SIG-M5 (cell line): Measurements from ENCODE around the gene UQCR11.
"Not testable (repeated sequence)": the region's sequence is repeated elsewhere in the genome, so short reads cannot be mapped to it uniquely, and the experiment has no call there.

Experiments used
- DNase-seq: peaks from one replicate; lab custom pipeline; 2025; lab: John Stamatoyannopoulos, UW

Gene UQCR11

DNA sequence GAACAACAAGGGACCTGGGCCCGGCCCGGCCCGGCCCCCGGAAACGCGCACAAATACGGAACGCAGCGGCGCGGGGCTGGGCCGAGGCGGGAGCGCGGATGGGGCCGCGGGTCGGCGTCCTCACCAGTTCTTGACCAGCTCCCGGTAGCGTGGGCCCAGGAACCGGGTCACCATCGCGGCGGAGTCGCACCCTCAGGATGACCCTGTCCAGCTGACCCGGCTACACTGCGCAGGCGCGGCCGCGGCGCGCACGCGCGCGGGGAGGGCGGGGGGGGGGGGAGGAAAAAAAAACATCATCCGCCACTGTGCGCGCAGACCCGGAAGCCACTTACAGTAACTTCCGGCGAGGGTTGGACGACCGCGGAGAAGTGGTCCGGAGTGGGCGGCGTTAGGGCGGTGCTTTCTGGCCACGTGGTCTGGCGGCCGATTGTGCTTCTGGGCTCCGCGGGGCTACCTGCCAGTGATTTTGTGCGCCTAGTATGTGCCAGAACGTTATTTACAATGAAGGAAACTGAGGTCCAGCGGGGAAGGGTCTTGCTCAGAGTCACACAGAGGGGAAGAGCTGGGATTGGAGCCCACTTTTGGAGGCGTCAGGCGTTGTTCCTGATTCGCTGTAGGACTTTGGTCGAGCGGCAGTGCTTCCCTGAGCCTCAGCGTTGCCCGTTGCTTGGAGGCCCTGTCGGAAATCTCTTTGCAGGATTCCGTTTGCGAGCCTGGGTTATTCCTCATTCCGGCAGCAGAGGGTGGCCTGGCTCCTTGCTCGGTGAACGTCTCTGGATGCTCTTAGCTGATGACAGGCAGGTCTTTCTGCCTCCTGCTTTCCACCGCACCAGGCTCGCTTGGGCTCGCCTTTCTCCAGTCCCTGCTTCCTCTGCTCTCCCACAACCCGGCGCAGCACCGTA is at the start of gene UQCR11:
Gene UQCR11 (minus strand): TSS at position 227 of the 902 bp plus-strand sequence. CDS start 53 bp downstream, at position 174.
- DNase-seq = peak; percentile 83

DNA sequence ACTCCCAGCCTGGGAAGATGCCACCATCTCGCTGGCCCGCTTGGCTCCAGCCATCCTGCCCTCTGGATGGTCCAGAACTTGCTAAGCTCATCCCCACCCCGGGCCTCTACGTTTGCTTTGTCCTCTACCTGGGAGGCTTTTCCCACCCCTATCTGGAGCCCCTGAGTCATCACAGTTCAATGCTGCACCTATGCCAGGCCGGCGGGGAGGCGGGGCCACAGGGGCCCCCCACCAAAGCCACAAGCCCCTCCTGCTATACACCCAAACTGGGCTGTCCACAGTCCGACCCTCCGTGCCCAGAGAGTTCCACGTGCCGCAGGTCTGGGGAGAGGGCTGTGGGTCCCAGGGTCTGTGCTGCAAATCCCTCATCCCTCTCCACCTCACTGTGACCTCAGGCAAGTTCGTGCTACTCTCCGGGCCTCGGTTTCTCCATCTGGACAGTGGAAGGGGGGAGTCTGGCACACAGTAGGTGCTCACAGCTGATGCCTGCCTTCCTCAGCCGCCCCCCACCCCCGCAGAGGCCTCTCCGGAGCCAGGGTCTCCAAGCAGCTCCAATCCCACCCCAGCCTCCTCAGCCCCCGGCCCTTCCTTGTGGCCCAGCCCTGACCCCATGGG is 49.0 kb upstream of the UQCR11 start:
- no peak for DNase-seq

DNA sequence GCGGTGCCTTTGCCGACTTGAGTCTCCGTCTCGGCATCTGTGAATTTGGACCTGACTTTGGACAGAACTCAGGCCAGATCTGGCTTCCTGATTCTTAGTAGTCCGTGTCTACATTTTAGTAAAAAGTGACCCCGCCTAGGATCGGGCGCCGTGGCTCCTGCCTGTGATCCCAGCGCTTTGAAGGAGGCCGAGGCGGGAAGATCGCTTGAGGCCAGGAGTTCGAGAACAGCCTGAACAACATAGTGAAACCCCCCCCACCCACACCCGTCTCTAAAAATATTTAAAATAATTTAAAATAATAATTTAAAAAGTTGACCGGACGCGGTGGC is 48.0 kb upstream of the UQCR11 start:
- DNase-seq = no peak

DNA sequence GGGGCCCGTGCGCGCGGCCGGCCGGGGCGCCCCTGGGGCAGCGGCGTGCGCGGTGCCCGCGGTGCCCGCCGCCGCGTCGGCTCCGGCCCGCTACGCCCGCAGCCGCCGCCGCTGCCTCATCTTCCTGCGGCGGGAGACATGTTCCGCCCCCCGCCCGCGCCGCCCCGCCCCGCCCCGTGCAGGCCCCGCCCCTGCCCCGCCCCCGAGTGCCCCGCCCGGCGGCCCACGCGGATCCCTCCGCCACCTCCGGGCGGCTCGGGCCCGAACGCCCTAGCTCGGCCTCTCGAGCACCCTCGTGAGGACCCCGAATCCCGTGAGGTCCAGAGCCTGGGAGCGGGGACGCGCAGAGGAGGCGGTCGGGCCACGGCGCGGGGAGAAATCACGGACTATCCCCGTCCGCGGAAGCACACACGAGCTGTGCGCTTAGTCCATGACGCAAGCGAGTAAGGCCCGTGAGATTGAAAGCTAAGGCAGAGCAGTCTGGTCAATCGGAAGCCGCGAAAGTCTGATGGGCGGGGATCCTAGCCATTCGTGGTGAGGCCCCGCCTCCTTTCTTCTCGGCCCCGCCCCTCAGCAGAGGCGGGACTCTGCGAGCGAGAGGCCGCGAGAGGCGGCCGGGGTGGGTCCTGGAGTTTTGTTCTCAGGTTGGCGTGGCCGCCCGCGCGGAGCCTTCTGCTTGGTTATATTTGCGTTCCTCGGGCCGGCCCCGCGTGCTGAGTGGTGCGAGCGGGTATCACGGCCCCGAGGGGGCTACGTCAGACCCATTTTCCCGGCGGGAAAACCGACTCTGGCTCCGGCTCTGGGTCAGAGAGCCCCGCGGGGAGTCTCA is 47.4 kb upstream of the UQCR11 start, which contains the start of gene TCF3:
Gene TCF3 (minus strand): TSS at position 145 of the 829 bp plus-strand sequence. CDS start 2,367 bp downstream, outside the sequence.
- peak; percentile 86 for DNase-seq

DNA sequence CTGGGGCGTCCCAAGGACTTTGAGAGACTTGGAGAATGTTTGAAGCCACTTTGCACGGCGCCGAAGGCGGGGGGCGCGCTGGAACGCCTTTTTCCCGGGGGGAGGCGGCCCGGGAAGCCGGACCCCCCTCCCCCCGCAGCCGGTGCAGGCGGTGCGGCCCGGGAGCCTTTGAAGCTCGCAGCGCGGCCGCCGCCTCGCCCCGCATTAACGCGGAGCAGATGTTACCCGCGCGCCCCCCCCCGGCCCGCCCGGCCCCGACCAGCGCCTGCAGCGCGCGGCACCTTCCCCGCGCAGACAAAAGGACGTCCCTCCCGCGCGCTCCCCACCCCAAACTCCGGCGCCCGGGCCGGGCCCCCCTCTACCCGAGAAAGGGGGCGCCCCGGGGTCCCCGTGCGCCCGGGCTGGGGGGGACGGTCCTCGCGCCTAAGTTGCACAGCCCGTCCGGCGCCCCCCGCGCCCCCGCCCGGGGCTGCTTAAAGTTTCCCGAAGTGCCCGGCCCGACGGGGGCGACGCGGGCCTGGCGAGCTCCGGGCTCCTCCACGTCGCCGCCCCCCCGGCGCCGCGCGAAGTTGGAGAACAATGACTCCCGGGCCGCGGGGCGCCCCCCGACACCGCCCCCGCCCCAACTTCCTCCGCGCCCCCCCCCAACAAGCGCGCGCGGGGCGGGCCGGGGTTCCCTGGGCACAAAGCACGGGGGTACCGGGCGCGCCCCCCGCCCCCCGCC is 46.5 kb upstream of the UQCR11 start:
- no peak for DNase-seq

DNA sequence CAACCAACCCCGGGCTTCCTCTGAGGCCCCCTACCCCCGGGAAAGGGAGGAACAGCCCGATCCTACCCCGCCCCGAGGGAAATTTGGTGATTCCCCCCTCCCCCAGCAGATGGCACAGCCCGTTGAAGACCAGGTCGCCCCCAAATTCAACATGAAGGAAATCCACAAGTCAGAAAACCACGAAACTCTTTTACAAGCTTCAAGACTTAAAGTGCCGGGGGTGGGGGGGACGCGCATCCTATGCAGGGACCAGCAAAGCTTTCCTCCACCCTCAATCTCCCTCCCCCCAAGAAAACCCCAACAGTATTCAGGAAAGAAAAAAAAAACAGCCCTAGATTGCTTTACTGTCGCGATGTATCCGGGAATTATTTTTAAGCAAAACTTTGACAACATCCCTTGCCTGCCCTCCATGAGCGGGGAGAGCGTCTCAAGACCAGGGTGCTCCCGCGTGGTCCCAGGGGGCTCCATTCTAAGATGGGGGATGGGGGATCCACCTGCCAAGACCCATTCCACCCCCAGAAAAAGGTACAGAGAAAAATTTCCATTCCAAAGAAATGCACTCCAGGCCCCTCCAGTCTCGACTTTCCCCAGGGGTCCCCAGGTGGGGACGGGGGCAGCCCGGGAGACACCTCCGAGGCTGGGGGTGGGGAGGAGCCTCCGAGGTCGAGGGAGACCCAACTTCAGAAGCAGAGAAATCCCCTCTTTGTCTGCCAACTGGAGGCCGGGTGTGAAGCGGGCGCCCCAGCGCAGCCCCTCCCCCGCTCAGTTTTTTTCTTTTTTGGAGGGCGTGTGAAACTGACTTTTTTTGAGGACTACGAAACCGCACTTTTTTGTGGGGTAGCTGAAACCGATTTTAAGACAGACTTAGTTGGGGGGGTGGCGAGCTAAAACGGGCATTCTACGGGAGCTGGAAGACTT is 45.6 kb upstream of the UQCR11 start:
- no peak for DNase-seq

DNA sequence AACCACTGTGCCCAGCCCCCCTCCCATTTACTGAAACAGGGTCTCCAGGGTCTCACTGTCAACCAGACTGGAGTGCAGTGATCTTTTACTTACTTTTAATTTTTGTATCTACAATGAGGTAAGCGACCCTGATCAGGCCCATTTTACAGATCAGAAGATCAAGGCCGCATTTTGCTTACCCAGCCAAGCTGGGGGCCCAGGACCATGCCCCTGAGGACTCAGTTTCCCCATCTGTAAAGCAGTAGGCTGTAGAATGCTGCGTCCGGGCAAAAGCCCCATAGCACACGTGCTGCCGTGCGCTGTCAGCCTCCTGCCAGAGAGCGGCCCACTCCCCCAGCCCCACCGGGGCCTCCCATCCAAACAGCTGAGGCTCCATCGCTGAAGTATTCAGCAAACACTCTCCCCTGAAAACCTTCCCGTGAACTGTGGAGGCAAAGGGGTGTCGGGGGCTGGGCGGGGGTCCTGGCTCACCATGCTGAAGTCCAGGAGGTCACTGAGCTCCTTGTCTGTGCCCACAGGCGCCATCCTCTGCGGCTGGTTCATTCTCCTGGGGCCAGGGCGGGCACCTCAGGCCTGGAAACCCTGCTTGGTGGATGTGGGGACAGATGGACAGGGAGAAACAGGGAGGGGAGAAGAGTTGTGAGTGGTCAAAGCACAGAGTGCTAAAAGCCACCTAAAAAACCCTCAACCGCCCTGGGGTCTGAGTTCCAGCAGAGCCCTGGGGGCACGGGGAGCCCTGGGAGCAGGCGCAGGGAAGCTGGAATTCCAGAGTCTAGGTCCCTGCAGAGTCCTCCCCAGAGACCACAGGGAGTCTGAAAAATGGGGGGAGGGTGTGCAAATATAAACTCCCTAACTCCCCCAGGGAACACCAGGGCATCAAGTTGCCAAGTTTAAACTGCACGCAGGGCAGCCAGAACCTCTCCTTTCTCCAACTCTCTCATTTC is 44.7 kb upstream of the UQCR11 start:
- DNase-seq = no peak

DNA sequence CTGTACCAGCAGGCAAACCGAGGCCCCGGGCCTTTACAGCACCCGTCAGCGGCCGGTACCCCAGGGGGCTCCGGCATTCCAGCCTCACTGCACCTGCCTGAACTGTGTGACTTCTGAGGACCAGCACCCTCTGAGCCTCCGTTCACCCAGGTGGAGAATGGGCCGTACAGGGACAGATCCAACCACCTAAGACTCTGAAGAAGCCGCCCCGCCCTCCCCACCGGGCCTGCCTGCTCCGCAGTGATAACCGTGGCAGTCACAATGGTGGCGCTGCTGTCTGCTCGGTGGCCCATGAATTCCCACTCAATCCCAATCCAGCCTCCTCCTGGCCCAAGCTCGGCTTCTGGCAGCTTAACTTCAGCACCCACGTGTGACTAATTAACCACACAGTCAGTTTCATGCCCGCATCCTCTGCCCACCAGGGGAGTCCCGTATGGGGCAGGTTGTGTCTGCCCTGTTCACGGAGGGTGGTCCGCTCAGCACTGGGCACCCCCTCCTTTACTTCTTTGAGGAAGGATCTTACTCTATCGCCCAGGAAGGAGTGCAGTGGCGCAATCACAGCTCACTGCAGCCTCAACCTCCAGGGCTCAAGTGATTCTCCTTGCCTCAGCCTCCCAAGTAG is 43.8 kb upstream of the UQCR11 start:
- no peak for DNase-seq

DNA sequence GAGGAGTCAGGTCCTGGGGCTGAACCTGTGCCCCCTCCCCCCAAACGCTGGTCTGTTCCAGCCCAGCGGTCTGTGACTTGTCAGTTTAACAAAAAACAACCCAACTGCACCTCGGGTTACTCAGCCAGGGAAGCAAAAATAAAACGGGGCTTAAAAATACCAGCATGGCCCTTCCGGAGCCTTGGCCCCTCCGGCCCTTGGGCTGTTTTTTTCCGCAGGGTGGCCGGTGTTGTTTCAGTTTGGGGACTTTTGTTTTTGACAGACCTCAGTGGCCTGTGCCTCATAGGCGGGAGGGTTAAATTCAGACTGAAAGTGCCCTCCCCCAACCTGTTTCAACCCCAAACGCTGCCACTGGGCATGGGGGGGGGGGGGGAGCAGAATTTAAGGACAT is 43.2 kb upstream of the UQCR11 start:
- no peak for DNase-seq

DNA sequence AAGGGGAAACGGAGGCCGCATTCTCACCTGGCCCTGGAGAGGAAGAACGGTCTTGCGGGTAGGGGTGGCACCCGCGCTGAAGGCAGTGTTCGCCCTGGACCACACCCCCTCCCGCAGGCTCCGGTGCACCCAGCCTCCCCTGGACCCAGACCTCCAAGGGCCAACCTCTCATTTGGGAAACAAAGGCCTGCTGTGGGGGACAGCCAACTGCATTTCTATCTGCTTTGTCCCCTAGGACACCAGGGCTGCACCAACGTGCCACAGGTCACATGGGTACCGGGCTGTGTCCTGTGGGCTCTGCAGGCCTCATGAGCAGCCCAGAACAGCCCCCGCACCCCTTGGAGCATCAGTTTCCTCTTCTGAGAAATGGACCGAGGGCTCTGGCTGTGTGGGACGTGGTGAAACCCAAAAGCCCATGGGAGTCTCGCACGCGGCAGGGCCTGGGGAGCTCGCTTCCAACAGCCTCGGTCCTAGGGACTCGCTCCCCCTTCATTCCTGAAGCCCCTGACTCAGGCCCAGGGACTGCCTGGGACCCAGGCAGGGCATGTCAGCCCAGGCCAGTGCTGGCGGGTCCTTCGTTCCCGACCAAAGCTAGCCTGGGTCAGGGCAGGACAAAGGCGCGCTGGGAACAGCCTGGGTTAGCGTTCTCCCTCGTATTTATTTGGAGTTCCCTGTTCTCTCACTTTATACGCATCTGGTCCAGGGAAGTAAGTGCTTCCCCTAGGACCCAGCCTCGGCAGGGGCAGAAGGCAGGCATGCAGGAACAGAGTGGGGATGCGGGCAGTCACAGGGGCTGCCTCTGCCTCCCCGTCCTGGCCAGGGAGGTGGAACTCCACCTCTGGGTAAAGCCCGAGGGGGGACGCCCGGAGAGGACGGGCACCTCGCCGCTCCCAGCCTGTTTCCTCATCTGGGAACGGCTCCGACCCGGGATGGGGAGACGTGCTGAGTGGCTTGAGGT is 42.5 kb upstream of the UQCR11 start:
- no peak for DNase-seq

DNA sequence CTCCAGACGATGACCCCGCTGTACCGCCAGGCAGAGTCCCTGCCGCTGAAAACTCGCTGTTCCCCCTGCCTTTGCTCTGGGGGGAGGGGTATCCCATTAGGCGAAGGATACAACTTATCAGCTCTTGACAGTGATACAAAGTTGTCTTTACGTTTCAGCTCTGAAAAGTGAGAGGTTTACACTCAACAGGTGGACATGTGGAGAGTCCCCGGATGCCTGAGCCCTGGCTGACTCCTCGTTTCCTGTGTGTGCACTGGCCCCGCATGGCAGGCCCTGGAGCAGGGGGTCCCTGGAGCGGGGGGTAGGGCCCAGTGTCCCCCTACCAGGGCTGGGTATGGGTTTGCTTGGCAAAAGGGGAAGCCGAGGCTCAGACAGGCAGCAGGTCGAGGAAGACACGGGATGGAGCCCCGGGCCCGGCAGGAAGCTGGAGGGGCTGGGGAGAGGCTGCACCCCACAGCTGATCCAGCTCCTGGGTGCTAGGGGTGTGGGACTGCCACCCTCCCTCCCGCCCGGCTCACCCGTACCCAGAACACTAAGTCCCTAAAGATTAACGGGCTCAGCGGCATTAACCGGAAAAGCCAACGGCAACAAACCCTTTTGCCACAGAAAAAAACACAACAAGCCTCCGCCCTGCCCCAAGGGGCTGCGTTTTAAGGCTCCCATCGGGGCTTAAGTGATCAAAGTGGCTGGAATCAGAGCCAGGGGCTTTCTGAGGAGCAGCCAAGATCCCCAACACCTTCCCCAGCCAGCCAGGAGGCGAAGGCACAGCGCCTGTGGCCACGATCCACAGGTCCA is 41.6 kb upstream of the UQCR11 start:
- no peak for DNase-seq

DNA sequence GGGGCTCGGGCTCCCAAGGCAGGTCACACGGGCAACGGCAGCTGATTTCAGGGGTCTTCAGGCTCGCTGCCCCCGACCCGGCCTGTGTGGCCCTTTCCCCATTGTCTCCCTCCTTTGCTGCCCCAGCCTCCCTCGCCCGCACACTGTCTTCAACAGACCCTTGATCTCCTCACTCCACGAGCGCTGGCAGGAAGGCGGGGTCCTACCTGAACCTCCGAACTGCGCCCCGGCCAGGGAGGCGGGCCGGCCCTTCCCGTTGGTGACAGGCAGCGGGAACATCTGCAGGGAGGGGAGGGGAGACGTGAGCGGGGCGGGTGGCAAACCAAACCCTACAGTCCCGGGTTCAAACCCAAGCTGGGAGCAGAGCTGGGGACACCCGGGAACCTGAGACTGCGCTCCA is 40.9 kb upstream of the UQCR11 start:
- DNase-seq = no peak

DNA sequence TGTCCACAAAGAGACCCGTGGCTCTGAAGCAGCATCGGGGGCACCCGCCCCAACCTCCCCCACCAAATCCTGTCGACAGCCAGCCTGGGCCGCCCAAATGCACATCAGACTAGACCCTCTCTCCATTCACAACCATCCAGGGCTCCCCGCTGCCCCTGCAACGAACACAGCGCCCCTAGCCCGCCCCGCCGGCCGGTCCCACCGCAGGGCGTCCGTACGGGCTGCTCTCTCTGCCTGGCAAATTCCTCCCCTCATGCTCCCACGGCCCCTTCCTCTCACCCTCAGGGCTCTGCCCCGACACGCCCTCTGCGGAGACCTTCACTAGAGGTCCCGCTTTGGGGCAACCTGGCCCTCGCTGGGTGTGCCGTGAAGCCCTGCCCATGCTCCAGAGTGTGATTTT is 40.0 kb upstream of the UQCR11 start:
- no peak for DNase-seq

DNA sequence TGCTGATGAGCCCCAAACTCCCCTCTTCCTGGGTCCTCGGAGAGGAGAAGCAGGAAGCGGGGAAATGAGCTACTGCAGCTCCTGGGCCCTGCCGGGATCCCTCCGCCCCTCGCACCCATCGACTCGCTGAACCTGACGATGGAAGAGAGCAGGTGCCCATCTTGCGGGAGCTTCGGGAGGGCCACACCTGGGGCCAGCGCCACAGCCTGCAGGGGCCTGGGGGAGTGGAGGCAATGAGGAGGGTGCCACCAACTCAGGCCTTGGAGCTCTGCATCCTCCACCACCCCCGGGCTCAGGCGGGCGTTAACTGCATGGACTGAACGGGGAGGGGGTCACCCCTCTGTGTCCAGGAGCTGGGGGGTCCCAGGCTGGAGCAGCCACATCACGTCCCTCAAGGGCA is 38.8 kb upstream of the UQCR11 start:
- DNase-seq = no peak

DNA sequence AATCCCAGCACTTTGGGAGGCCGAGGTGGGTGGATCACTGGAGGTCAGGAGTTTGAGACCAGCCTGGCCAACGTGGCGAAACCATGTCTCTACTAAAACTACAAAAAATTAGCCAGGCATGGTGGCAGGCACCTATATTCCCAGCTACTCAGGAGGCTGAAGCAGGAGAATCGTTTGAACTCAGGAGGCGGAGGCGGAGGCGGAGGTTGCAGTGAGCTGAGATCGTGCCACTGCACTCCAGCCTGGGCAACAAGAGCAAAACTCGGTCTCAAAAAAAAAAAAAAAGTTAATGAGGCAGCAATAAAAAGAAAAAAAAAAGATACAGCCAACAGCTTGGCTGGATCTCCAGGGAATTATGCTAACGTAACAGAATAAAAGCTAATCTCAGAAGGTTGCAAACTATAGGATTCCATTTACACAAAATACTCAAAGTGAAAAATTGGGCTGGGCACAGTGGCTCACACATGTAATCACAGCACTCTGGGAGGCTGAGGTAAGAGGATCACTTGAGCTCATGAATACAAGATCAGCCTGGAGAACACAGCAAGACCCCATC is 35.7 kb upstream of the UQCR11 start:
- DNase-seq = not testable (repeated sequence)

DNA sequence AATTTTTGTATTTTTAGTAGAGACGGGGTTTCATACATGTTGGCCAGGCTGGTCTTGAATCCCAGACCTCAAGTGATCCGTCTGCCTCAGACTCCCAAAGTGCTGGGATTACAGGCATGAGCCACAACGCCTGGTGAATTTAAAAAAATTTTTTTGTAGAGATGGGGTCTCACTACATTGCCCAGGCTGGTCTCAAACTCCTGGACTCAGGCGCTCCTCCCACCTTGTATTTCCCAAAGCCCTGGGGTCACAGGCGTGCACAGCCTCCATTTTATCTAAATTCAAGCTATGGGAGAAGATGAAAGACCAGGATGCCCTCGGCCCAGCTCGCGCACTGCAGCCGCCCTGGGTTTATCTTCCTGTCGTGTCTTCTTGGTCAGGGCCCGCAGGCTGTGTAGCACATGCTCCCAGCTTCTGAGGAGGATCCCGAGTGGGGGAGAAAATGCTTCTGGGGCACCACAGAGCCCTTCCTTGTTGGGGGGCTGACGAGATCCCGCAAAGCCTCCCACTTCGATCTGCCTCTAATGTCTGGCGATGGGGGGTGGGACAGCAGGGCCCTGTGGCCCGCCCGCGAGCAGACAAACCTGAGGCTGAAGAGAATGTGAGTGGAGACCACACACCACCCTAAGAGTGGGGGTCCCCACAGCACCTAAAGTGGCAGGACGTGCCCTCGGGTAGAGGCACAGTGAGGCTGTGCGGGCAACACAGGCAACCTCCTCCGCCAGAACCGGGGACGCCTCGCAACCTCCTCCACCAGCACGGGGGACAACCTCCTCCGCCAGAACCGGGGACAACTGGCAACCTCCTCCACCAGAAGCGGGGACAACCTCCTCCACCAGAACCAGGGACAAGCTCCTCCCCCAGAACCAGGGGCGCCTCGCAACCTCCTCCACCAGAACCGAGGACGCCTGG is 31.3 kb upstream of the UQCR11 start:
- DNase-seq = no peak
